Measurements from ENCODE around the gene LRRC28.

DNA sequence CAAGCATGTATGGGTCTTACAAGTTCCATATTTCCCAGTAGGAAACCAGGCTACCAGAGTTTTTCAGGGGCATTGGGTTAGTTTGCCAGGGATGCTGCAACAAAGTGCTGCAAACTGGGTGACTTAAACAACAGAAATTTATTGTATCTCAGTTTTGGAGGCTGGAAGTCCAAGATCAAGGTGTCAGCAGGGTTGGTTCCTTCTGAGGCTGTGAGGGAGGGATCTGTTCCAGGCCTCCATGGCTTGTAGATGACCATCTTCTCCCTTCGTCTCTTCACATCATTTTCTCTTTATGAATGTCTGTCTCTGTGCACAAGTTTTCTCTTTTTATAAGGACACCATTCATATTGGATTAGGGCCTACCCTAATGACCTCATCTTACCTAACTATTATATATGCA lies 114.7 kb downstream of the LRRC28 start:
- no peak for TF ChIP-seq EZH2 (IDR thresholded peaks at IDR 0.05; ENCODE audit: borderline replicate concordance, low read depth, low read length, poor library complexity, severe bottlenecking)
- TF ChIP-seq, protein P1, sequence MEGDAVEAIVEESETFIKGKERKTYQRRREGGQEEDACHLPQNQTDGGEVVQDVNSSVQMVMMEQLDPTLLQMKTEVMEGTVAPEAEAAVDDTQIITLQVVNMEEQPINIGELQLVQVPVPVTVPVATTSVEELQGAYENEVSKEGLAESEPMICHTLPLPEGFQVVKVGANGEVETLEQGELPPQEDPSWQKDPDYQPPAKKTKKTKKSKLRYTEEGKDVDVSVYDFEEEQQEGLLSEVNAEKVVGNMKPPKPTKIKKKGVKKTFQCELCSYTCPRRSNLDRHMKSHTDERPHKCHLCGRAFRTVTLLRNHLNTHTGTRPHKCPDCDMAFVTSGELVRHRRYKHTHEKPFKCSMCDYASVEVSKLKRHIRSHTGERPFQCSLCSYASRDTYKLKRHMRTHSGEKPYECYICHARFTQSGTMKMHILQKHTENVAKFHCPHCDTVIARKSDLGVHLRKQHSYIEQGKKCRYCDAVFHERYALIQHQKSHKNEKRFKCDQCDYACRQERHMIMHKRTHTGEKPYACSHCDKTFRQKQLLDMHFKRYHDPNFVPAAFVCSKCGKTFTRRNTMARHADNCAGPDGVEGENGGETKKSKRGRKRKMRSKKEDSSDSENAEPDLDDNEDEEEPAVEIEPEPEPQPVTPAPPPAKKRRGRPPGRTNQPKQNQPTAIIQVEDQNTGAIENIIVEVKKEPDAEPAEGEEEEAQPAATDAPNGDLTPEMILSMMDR (conservative IDR thresholded peaks at IDR 0.05; ENCODE audit: low read depth, low read length), result no peak
